Mucosa of descending colon (tissue), 3 donors: ENCODE measurements around the gene MTFR1L. TPM values are rescaled to one million over a fixed set of nuclear protein-coding genes. Genes with fewer than 3 reads are reported as not detected.

ENCODE experiments used
- ATAC-seq: fragments of 200-7000 bp; cut with Tn5 transposase; one replicate; pipeline ENCODE4 v1.9.1; 2020; ENCODE audit warnings: mild to moderate bottlenecking, moderate library complexity
- DNase-seq, 3 donors: peaks; one replicate each; pipeline ENCODE4 v3.0.0-alpha.2; 2020
- H3K36me3 ChIP-seq: fragments of 200-600 bp; one replicate; pipeline ENCODE4 v1.8.0; 2021; ENCODE audit warnings: low read depth, mild to moderate bottlenecking
- H3K4me1 ChIP-seq: fragments of 200-600 bp; one replicate; pipeline ENCODE4 v1.8.0; 2021; ENCODE audit warnings: low read depth, mild to moderate bottlenecking
- H3K4me3 ChIP-seq: fragments of 200-600 bp; one replicate; pipeline ENCODE4 v1.8.0; 2021; ENCODE audit warnings: mild to moderate bottlenecking
- H3K9me3 ChIP-seq: fragments of 200-600 bp; one replicate; pipeline ENCODE4 v1.8.0; 2021; ENCODE audit warnings: mild to moderate bottlenecking
- intact Hi-C, 2 donors: fragments of 100-400 bp; cut with DNase I in 1 of 2; cut with micrococcal nuclease in 1 of 2; formaldehyde crosslinking; loops; one replicate each; pipeline versions ENCODE4 v1.11.0 to v1.11.1; 2022; cut with DNase I, micrococcal nuclease
- total RNA-seq, 3 donors: library from RNA; stranded (reverse); fragmentation: NEBNext Ultra II Directional in 2 of 3; extraction: Animal tissue kit (Norgen Biotek cat#: 25700) in 2 of 3; gene quantifications; one replicate each; pipeline versions ENCODE4 v1.2.1 to v1.2.4, GENCODE V29; 2021 to 2023
- TF ChIP-seq, protein P1 (sequence below): fragments of 200-600 bp; IDR thresholded peaks from one replicate; pipeline ENCODE4 v1.8.0; 2022; ENCODE audit warnings: antibody characterized with exemption, mild to moderate bottlenecking
- donor health status: DM: no; HTN: no; CAD: no; lungs with moderate emphysema.
- donor health status: DM: no; HTN: no; CAD: no.
- donor health status: DM: no; HTN: yes; CAD: no.

Gene MTFR1L
- total RNA-seq, 3 donors from 2014 or later = 46.2 to 94.3 (median 83.0) TPM

DNA sequence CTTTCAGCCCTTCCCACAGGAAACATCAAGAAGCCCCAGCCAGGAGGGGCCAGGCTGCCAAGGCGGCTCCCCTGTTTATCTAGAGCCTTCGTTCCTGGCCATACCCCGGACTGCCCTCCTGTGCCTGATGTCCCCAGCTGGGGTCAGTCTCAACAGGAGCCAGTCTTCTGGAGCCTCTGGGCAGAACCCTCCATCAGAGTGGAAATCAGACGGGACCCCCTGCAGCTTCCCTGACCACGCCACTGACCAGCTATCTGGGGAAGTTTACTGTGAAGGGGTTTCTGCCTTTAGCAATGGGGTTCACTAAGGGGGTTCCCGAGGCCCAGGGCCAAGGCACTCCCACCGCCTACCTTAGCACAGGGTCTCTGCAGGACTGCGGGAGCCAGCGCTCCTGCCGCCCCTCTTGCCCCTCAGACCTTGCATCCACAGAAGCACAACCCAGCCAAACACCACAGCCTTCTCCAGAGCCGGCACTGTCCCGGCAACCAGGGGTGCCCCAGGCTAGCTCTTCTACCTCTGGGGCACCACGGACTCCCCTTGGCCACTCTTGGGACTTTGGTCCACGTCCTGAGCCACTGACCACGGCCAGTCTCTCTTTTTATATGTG, 3.5 kb upstream of the MTFR1L start:
- Histone ChIP-seq H3K4me3 (no peak overlapping the region), H3K36me3 (no peaks in the 10 kb centered on the region), H3K4me1 (peaks cover 24% of the 10 kb centered on the region), H3K9me3 (no peaks in the 10 kb centered on the region)
- DNase-seq (peak in 1 of 3 donors; percentile 19), ATAC-seq (no peak)
- TF ChIP-seq, protein P1, sequence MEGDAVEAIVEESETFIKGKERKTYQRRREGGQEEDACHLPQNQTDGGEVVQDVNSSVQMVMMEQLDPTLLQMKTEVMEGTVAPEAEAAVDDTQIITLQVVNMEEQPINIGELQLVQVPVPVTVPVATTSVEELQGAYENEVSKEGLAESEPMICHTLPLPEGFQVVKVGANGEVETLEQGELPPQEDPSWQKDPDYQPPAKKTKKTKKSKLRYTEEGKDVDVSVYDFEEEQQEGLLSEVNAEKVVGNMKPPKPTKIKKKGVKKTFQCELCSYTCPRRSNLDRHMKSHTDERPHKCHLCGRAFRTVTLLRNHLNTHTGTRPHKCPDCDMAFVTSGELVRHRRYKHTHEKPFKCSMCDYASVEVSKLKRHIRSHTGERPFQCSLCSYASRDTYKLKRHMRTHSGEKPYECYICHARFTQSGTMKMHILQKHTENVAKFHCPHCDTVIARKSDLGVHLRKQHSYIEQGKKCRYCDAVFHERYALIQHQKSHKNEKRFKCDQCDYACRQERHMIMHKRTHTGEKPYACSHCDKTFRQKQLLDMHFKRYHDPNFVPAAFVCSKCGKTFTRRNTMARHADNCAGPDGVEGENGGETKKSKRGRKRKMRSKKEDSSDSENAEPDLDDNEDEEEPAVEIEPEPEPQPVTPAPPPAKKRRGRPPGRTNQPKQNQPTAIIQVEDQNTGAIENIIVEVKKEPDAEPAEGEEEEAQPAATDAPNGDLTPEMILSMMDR = no peak
- intact Hi-C loops = no loop called here

DNA sequence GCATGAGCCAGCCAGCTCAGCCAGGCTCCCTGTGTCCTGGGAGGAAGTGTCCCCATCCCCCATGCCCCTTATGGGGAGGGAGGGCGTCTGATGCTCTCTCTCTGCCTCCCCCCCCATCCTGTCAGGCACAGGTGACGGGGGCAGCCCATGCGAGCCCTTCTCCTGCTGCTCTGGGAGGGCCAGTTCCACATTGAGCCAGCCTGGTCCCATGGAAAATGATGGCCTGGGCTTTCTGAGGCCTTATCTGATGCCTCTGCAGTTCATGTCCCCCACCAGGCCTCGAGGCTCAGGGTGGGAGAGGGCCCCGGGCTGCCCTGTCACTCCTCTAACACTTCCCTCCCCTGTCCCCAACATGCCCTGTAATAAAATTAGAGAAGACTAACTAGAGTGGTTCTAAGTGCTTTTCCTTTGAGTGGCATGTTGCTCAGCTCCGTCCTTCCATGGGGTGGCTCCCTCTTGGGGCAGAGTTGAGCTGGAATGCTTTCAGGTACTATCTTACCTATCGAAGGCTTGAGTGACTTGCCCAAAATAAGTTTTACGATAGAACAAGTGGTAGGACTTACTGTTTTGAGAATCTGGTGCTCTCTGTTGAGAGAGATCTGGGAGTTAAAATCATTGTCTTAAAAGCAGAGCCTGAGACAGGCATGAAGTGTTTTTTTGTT, 1.8 kb upstream of the MTFR1L start:
- H3K4me3 ChIP-seq = no peak overlapping the region
- ATAC-seq (no peak), DNase-seq (no peak)
- no peaks in the 10 kb centered on the region for H3K36me3 ChIP-seq
- peaks cover 30% of the 10 kb centered on the region for H3K4me1 ChIP-seq
- intact Hi-C loops = no loop called here
- no peaks in the 10 kb centered on the region for H3K9me3 ChIP-seq
- TF ChIP-seq, protein P1 = peak; percentile 11

- intact Hi-C loops = no loop called here
- Histone ChIP-seq H3K4me1 (peaks cover 30% of the 10 kb centered on the region), H3K9me3 (no peaks in the 10 kb centered on the region), H3K36me3 (no peaks in the 10 kb centered on the region), H3K4me3 (no peak overlapping the region)
- TF ChIP-seq, protein P1 = no peak
- peak; percentile 17 for ATAC-seq
- no peak for DNase-seq
These were observed 1.2 kb upstream of the MTFR1L start for GRCh38 chr1:25818569-25818968.

DNA sequence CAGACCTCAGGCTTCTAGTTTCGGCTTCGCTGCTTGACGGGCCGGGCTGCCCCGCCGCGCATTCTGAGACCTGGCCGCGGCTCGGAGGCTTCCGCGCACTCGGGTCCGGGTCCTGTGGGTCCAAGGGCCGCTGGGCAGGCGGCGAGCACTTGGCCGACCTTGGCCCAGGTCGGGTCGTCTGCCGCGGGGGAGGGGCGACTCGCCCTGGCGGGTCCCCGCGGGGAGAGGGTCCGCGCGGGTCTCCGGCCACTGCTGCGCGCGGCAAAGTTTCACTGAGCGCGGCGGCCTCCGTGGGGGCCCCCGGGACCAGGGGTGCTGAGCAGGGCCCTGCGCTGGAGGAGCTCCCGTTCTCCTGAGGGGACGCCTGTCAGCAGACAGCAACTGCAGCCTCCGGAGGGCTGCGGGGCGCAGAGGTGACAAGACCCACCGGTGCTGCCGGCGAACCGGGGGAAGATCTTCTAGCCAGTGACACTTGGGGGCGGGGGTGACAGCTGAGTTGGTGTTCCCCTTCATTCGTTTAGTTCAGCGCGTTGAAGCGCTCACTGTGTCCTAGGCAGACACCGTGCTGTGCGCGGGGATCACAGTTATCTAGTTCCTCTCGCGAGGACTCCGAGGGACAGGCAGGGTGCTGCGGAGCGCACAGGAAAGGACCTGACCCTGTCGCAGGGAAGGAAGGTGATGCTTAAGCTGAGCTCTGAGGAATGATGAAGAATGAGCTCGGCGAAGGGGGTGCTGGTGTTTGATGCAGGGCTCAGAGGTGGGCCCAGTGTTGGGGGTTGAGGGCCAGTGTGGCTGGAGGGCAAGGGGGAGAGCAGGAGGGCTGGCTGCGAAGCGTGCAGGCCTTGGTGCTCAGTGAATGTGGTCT, 725 bp downstream of the MTFR1L start:
- Histone ChIP-seq H3K9me3 (no peaks in the 10 kb centered on the region), H3K4me1 (peaks cover 30% of the 10 kb centered on the region), H3K4me3 (peak overlapping the region; percentile 62), H3K36me3 (no peaks in the 10 kb centered on the region)
- peak; percentile 78 to 83 (median 80) for DNase-seq
- TF ChIP-seq, protein P1 = no peak
- intact Hi-C loops = no loop called here
- ATAC-seq = peak; percentile 71

GRCh38 chr1:25821112-25821476, 1.3 kb downstream of the MTFR1L start:
- Histone ChIP-seq H3K9me3 (no peaks in the 10 kb centered on the region), H3K4me1 (peaks cover 30% of the 10 kb centered on the region), H3K36me3 (no peaks in the 10 kb centered on the region), H3K4me3 (no peak overlapping the region)
- DNase-seq (no peak), ATAC-seq (no peak)
- TF ChIP-seq, protein P1 = no peak
- intact Hi-C loops = no loop called here
